Measurements from ENCODE around the gene ALDH3B2. TPM values are rescaled to one million over a fixed set of nuclear protein-coding genes. Genes with fewer than 3 reads are reported as not detected.

Gene ALDH3B2
- total RNA-seq, 1 donor from 2014 or later, result 0.67 TPM

GRCh38 chr11:67657300-67657699 is 17.1 kb downstream of the ALDH3B2 start:
- no peak for DNase-seq (ENCODE audit: low spot score, unreplicated experiment)
- Mint-ChIP-seq H3K9me3 (ENCODE audit: low read depth) (peaks cover 7% of the 10 kb centered on the region), H3K36me3 (ENCODE audit: insufficient read depth) (peaks cover 2% of the 10 kb centered on the region), H3K4me3 (ENCODE audit: low read depth) (no peak overlapping the region), H3K27ac (no peak overlapping the region), H3K27me3 (no peaks in the 10 kb centered on the region), H3K4me1 (ENCODE audit: low read depth) (peaks cover 6% of the 10 kb centered on the region)
- TF ChIP-seq CTCF (IDR thresholded peaks at IDR 0.05; ENCODE audit: unreplicated experiment), result no peak

- Mint-ChIP-seq H3K27ac (no peak overlapping the region), H3K36me3 (ENCODE audit: insufficient read depth) (peaks cover 2% of the 10 kb centered on the region), H3K9me3 (ENCODE audit: low read depth) (peaks cover 7% of the 10 kb centered on the region), H3K4me3 (ENCODE audit: low read depth) (no peak overlapping the region), H3K27me3 (no peaks in the 10 kb centered on the region), H3K4me1 (ENCODE audit: low read depth) (peaks cover 8% of the 10 kb centered on the region)
- no peak for TF ChIP-seq CTCF (IDR thresholded peaks at IDR 0.05; ENCODE audit: unreplicated experiment)
- DNase-seq (ENCODE audit: low spot score, unreplicated experiment), result no peak
Observed at GRCh38 chr11:67656278-67656922, 18.0 kb downstream of the ALDH3B2 start.

GRCh38 chr11:67654225-67654624 is 20.2 kb downstream of the ALDH3B2 start:
- no peak overlapping the region for H3K4me3 Mint-ChIP-seq (ENCODE audit: low read depth)
- H3K27ac Mint-ChIP-seq, result no peak overlapping the region
- peaks cover 14% of the 10 kb centered on the region for H3K4me1 Mint-ChIP-seq (ENCODE audit: low read depth)
- H3K36me3 Mint-ChIP-seq (ENCODE audit: insufficient read depth), result peaks cover 2% of the 10 kb centered on the region
- H3K9me3 Mint-ChIP-seq (ENCODE audit: low read depth), result peaks cover 7% of the 10 kb centered on the region
- H3K27me3 Mint-ChIP-seq, result no peaks in the 10 kb centered on the region
- TF ChIP-seq CTCF (IDR thresholded peaks at IDR 0.05; ENCODE audit: unreplicated experiment), result no peak
- DNase-seq (ENCODE audit: low spot score, unreplicated experiment), result no peak

GRCh38 chr11:67652965-67653845 is 21.2 kb downstream of the ALDH3B2 start:
- H3K4me1 Mint-ChIP-seq (ENCODE audit: low read depth), result peaks cover 14% of the 10 kb centered on the region
- peak overlapping the region; percentile 85 for H3K27ac Mint-ChIP-seq
- H3K9me3 Mint-ChIP-seq (ENCODE audit: low read depth), result peaks cover 7% of the 10 kb centered on the region
- TF ChIP-seq CTCF (IDR thresholded peaks at IDR 0.05; ENCODE audit: unreplicated experiment), result no peak
- peaks cover 2% of the 10 kb centered on the region for H3K36me3 Mint-ChIP-seq (ENCODE audit: insufficient read depth)
- no peaks in the 10 kb centered on the region for H3K27me3 Mint-ChIP-seq
- no peak for DNase-seq (ENCODE audit: low spot score, unreplicated experiment)
- no peak overlapping the region for H3K4me3 Mint-ChIP-seq (ENCODE audit: low read depth)

- peak overlapping the region; percentile 85 for H3K27ac Mint-ChIP-seq
- H3K4me1 Mint-ChIP-seq (ENCODE audit: low read depth), result peaks cover 14% of the 10 kb centered on the region
- H3K36me3 Mint-ChIP-seq (ENCODE audit: insufficient read depth), result peaks cover 2% of the 10 kb centered on the region
- peak overlapping the region; percentile 32 for H3K4me3 Mint-ChIP-seq (ENCODE audit: low read depth)
- H3K9me3 Mint-ChIP-seq (ENCODE audit: low read depth), result peaks cover 7% of the 10 kb centered on the region
- no peaks in the 10 kb centered on the region for H3K27me3 Mint-ChIP-seq
- no peak for TF ChIP-seq CTCF (IDR thresholded peaks at IDR 0.05; ENCODE audit: unreplicated experiment)
- no peak for DNase-seq (ENCODE audit: low spot score, unreplicated experiment)
Observed at GRCh38 chr11:67651976-67652781, 22.2 kb downstream of the ALDH3B2 start.

All from progenitor cell of endocrine pancreas (in vitro differentiated cells).